ENCODE data around the gene SHISA9.

DNA sequence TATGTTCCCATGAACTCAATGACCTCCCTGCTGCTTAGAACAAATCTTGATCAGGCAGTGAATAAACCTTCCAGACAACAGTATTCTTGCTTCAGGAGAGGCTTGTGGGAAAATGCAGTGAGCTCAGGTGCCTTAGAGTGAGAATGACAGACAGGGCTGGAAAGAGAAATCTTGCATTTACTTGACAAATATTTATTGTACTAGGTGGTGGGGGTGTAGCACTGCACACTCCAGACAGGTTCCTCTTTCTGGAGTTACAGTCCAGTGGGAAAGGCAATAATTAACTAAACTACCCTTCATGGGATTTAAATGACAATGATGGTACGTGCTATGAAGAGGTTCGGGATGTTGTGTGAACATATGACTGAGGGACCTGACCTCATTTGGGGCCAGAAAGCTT lies 182.9 kb downstream of the SHISA9 start:
- TF ChIP-seq POLR2A (IDR thresholded peaks at IDR 0.05) (no peak), POLR2AphosphoS5 (IDR thresholded peaks at IDR 0.05) (no peak)
- TF ChIP-seq, protein P1, sequence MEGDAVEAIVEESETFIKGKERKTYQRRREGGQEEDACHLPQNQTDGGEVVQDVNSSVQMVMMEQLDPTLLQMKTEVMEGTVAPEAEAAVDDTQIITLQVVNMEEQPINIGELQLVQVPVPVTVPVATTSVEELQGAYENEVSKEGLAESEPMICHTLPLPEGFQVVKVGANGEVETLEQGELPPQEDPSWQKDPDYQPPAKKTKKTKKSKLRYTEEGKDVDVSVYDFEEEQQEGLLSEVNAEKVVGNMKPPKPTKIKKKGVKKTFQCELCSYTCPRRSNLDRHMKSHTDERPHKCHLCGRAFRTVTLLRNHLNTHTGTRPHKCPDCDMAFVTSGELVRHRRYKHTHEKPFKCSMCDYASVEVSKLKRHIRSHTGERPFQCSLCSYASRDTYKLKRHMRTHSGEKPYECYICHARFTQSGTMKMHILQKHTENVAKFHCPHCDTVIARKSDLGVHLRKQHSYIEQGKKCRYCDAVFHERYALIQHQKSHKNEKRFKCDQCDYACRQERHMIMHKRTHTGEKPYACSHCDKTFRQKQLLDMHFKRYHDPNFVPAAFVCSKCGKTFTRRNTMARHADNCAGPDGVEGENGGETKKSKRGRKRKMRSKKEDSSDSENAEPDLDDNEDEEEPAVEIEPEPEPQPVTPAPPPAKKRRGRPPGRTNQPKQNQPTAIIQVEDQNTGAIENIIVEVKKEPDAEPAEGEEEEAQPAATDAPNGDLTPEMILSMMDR (IDR thresholded peaks at IDR 0.05) = no peak
